SHP77 treated with DMSO at 0.1 percent for 48 hours (cell line): Measurements from ENCODE around the gene MMP14.
"Not testable (repeated sequence)": the region's sequence is repeated elsewhere in the genome, so short reads cannot be mapped to it uniquely, and the experiment has no call there.

Experiments used
- DNase-seq: peaks from one replicate; lab custom pipeline; 2025; lab: John Stamatoyannopoulos, UW

The MMP14 gene

GRCh38 chr14:22842211-22843122, 6.1 kb downstream of the MMP14 start:
- no peak for DNase-seq

- DNase-seq, result no peak
Observed at GRCh38 chr14:22843123-22843925, 6.9 kb downstream of the MMP14 start.

- DNase-seq, result no peak
Observed at GRCh38 chr14:22844221-22845102, 8.1 kb downstream of the MMP14 start.

GRCh38 chr14:22845103-22845394, 8.7 kb downstream of the MMP14 start:
- no peak for DNase-seq

GRCh38 chr14:22845821-22846625, 9.6 kb downstream of the MMP14 start:
- no peak for DNase-seq

- no peak for DNase-seq
Observed at GRCh38 chr14:22846811-22847307, 10.5 kb downstream of the MMP14 start.

- no peak for DNase-seq
Observed at GRCh38 chr14:22847661-22848341, 11.4 kb downstream of the MMP14 start.

- no peak for DNase-seq
Observed at GRCh38 chr14:22848351-22849164, 12.2 kb downstream of the MMP14 start.

- DNase-seq, result no peak
Observed at GRCh38 chr14:22849212-22849819, 12.9 kb downstream of the MMP14 start.

- DNase-seq, result no peak
Observed at GRCh38 chr14:22850944-22851764, 14.8 kb downstream of the MMP14 start.

- not testable (repeated sequence) for DNase-seq
Observed at GRCh38 chr14:22852178-22852577, 15.8 kb downstream of the MMP14 start.

GRCh38 chr14:22852599-22852939, 16.2 kb downstream of the MMP14 start:
- DNase-seq, result no peak

- peak; percentile 39 for DNase-seq
Observed at GRCh38 chr14:22852940-22853767, 16.8 kb downstream of the MMP14 start.

- not testable (repeated sequence) for DNase-seq
Observed at GRCh38 chr14:22854296-22854695, 17.9 kb downstream of the MMP14 start.

- DNase-seq, result no peak
Observed at GRCh38 chr14:22854963-22855724, 18.8 kb downstream of the MMP14 start.

GRCh38 chr14:22856428-22856827, 20.0 kb downstream of the MMP14 start:
- DNase-seq, result no peak

GRCh38 chr14:22860377-22860776, 24.0 kb downstream of the MMP14 start:
- DNase-seq, result not testable (repeated sequence)
